SK-N-MC (cell line): ENCODE results near the gene PRMT3.

Source experiments
- DNase-seq: peaks from one replicate; pipeline ENCODE4 v3.0.0-alpha.2; 2011; ENCODE audit warnings: low read depth, low spot score
- H3K27ac ChIP-seq: fragments of 200-600 bp; sonication (generic); 2 replicates; pipeline ENCODE4 v1.5.1; 2016; ENCODE audit warnings: mixed run types
- H3K36me3 ChIP-seq: fragments of 200-600 bp; sonication (generic); 2 replicates; pipeline ENCODE4 v1.6.1; 2017; ENCODE audit warnings: antibody characterized with exemption, low read length, mixed read lengths; ENCODE audit not compliant: insufficient read depth
- H3K4me3 ChIP-seq: fragments of 200-600 bp; sonication (generic); 2 replicates; pipeline ENCODE4 v1.5.1; 2016
- H3K9ac ChIP-seq: fragments of 200-600 bp; sonication (generic); 2 replicates; pipeline ENCODE4 v1.8.0; 2017; ENCODE audit warnings: mixed run types, mixed read lengths; ENCODE audit not compliant: insufficient read length
- H3K9me3 ChIP-seq: fragments of 200-600 bp; sonication (generic); 2 replicates; pipeline ENCODE4 v1.6.1; 2017; ENCODE audit warnings: low read depth, mild to moderate bottlenecking, antibody characterized with exemption, low read length, moderate library complexity, mixed read lengths
- EZH2 ChIP-seq: fragments of 200-600 bp; sonication (generic); IDR thresholded peaks from one replicate; pipeline ENCODE4 v1.6.1; 2017; ENCODE audit warnings: antibody characterized with exemption
- FOXP2 ChIP-seq: optimal IDR thresholded peaks from 2 replicates; pipeline ENCODE3; 2011; ENCODE audit warnings: mild to moderate bottlenecking, moderate library complexity; ENCODE audit not compliant: insufficient read depth; ENCODE audit errors: extremely low read length, control extremely low read depth
- POLR2AphosphoS5 ChIP-seq: IDR thresholded peaks from 2 replicates; pipeline ENCODE4 v1.6.1; 2012; ENCODE audit warnings: mild to moderate bottlenecking, low read depth, low read length, borderline replicate concordance

PRMT3 gene

DNA sequence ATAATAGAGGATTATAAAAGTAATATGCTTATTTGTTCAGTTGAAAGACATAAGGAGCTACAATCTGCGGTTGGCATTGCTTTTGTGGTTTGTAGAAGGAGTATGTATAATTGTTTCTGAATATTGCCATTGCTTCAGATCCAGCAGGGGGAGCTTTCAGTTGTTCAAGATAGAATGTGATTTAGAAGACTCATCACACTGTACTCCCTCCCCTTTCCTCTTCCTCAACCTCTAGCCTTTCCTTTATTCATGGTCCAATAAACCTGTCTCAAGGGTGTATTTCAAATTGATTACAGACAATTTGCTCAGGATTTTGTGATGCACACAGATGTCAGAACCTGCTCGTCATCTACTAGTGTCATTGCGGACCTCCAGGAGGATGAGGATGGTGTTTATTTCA lies 9.8 kb downstream of the PRMT3 start:
- Histone ChIP-seq H3K4me3 (no peak overlapping the region), H3K9ac (no peak overlapping the region), H3K9me3 (no peaks in the 10 kb centered on the region), H3K27ac (no peak overlapping the region), H3K36me3 (peaks cover 36% of the 10 kb centered on the region)
- no peak for TF ChIP-seq FOXP2
- TF ChIP-seq POLR2AphosphoS5, result no peak
- no peak for TF ChIP-seq EZH2
- DNase-seq, result peak; percentile 26

DNA sequence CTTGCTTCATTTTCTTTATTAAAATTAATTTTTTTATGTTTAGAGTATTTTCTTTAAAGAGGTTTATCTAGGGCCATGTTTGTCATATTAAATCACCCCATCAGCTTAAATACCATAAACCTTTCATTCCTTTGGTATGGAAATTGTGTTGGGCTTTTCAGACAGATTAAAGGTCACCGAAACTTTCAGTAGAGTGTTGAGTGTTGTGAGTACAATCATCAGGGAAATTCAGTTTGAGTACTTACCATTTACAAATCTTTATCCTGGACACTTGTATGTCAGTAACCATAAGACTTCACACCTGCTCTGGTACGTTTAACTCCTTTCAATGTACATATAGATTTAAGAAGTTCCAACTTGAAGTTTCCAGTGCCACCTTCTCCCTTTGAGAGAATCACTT lies 12.0 kb downstream of the PRMT3 start:
- TF ChIP-seq EZH2 (no peak), POLR2AphosphoS5 (no peak), FOXP2 (no peak)
- Histone ChIP-seq H3K4me3 (no peak overlapping the region), H3K36me3 (peaks cover 42% of the 10 kb centered on the region), H3K9ac (no peak overlapping the region), H3K9me3 (no peaks in the 10 kb centered on the region), H3K27ac (no peak overlapping the region)
- DNase-seq, result no peak

- H3K36me3 ChIP-seq, result peaks cover 45% of the 10 kb centered on the region
- no peak overlapping the region for H3K27ac ChIP-seq
- no peaks in the 10 kb centered on the region for H3K9me3 ChIP-seq
- no peak overlapping the region for H3K9ac ChIP-seq
- TF ChIP-seq FOXP2, result no peak
- no peak for TF ChIP-seq EZH2
- TF ChIP-seq POLR2AphosphoS5, result no peak
- no peak overlapping the region for H3K4me3 ChIP-seq
- DNase-seq, result no peak
Observed at GRCh38 chr11:20403059-20403458, 15.5 kb downstream of the PRMT3 start.

DNA sequence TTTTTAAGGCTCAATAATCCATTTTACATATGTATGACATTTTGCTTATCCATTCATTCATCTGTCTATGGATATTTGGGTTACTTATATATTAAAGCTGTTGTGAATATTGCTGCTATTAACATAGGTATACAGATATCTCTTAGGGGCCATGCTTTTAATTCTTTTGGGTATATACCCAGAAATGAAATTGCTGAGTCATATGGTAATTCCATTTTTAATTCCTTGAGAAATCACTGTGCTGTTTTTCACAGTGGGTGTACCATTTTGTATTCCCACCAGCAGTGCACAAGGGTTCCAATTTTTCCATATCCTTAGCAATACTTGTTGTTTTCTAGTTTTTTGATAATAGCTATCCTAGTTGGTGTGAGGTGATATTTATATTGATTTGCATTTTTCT lies 19.0 kb downstream of the PRMT3 start:
- TF ChIP-seq POLR2AphosphoS5 (no peak), FOXP2 (no peak), EZH2 (no peak)
- no peak overlapping the region for H3K4me3 ChIP-seq
- peaks cover 51% of the 10 kb centered on the region for H3K36me3 ChIP-seq
- H3K9me3 ChIP-seq, result no peaks in the 10 kb centered on the region
- H3K9ac ChIP-seq, result no peak overlapping the region
- DNase-seq, result no peak
- H3K27ac ChIP-seq, result no peak overlapping the region

GRCh38 chr11:20407344-20407743 lies 19.8 kb downstream of the PRMT3 start:
- H3K4me3 ChIP-seq, result no peak overlapping the region
- DNase-seq, result no peak
- peaks cover 54% of the 10 kb centered on the region for H3K36me3 ChIP-seq
- H3K9me3 ChIP-seq, result no peaks in the 10 kb centered on the region
- H3K27ac ChIP-seq, result no peak overlapping the region
- TF ChIP-seq FOXP2 (no peak), EZH2 (no peak), POLR2AphosphoS5 (no peak)
- no peak overlapping the region for H3K9ac ChIP-seq

DNA sequence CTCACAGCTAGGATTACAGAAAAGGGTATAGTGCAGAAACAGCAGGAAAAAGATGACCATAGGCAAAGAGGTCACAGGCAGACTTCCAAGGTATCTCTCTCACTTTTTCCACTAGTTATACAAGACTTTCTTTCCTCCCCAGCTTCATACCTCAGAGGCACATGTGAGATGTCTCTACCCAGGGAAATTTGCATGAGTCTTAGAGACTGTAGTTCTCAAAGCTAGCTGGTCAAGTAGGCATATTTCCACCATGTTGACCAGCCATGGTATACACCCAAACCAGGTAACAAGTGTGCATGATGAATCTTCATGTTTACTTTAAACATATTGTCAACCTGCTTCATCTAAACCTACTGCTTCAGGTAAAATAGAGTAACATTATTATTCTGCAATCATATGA lies 27.9 kb downstream of the PRMT3 start:
- H3K36me3 ChIP-seq, result peaks cover 36% of the 10 kb centered on the region

GRCh38 chr11:20417771-20418170 lies 30.3 kb downstream of the PRMT3 start:
- TF ChIP-seq EZH2 (no peak), FOXP2 (no peak), POLR2AphosphoS5 (no peak)
- Histone ChIP-seq H3K9ac (no peak overlapping the region), H3K9me3 (no peaks in the 10 kb centered on the region), H3K4me3 (no peak overlapping the region), H3K27ac (no peak overlapping the region), H3K36me3 (peaks cover 36% of the 10 kb centered on the region)
- no peak for DNase-seq

More for the DNA sequence above, 27.9 kb downstream of the PRMT3 start:
- Histone ChIP-seq H3K27ac (no peak overlapping the region), H3K4me3 (no peak overlapping the region), H3K9ac (no peak overlapping the region), H3K9me3 (no peaks in the 10 kb centered on the region)
- TF ChIP-seq EZH2 (no peak), POLR2AphosphoS5 (no peak), FOXP2 (no peak)
- DNase-seq, result no peak

- no peak overlapping the region for H3K27ac ChIP-seq
Observed at GRCh38 chr11:20421946-20422345, 34.4 kb downstream of the PRMT3 start.

GRCh38 chr11:20429216-20429615 lies 41.7 kb downstream of the PRMT3 start:
- Histone ChIP-seq H3K9me3 (no peaks in the 10 kb centered on the region), H3K27ac (no peak overlapping the region), H3K36me3 (peaks cover 21% of the 10 kb centered on the region), H3K4me3 (no peak overlapping the region), H3K9ac (no peak overlapping the region)
- TF ChIP-seq EZH2 (no peak), FOXP2 (no peak), POLR2AphosphoS5 (no peak)
- no peak for DNase-seq

More at GRCh38 chr11:20421946-20422345, 34.4 kb downstream of the PRMT3 start:
- Histone ChIP-seq H3K36me3 (peaks cover 22% of the 10 kb centered on the region), H3K4me3 (no peak overlapping the region), H3K9me3 (no peaks in the 10 kb centered on the region), H3K9ac (no peak overlapping the region)
- DNase-seq, result no peak
- no peak for TF ChIP-seq POLR2AphosphoS5
- TF ChIP-seq EZH2, result no peak
- no peak for TF ChIP-seq FOXP2
